Astrocyte (in vitro differentiated cells and primary cell): ENCODE measurements around the gene KIF1A. TPM values are rescaled to one million over a fixed set of nuclear protein-coding genes. Genes with fewer than 3 reads are reported as not detected.

ENCODE experiments used
- DNase-seq: peaks from one replicate; pipeline ENCODE4 v3.0.0-alpha.2; 2010; ENCODE audit warnings: low read depth
- FAIRE-seq: peaks from 2 replicates; lab custom pipeline; 2011; peaks lifted over from hg19 to GRCh38; lab: Jason Lieb, UNC
- H2AFZ ChIP-seq: 2 replicates; pipeline ENCODE4 v1.6.0; 2012; ENCODE audit warnings: low read depth, low read length, inconsistent platforms
- H3K27ac ChIP-seq: 2 replicates; pipeline ENCODE4 v1.5.1; 2011; ENCODE audit warnings: low read depth, low read length, inconsistent platforms
- H3K27me3 ChIP-seq: 2 replicates; pipeline ENCODE4 v1.6.0; 2011; ENCODE audit warnings: low read length, inconsistent platforms; ENCODE audit not compliant: insufficient read depth
- H3K36me3 ChIP-seq: 2 replicates; pipeline ENCODE4 v1.5.1; 2011; ENCODE audit warnings: low read length, inconsistent platforms; ENCODE audit not compliant: insufficient read depth
- H3K4me1 ChIP-seq: 2 replicates; pipeline ENCODE4 v1.5.1; 2011; ENCODE audit warnings: low read length, inconsistent platforms; ENCODE audit not compliant: insufficient read depth
- H3K4me2 ChIP-seq: 2 replicates; pipeline ENCODE4 v1.6.0; 2012; ENCODE audit warnings: low read length, inconsistent platforms
- H3K4me3 ChIP-seq: 2 replicates; pipeline ENCODE4 v1.5.1; 2011; ENCODE audit warnings: low read depth, mild to moderate bottlenecking, low read length, inconsistent platforms; ENCODE audit not compliant: insufficient read depth
- H3K79me2 ChIP-seq: 2 replicates; pipeline ENCODE4 v1.6.0; 2012; ENCODE audit warnings: mild to moderate bottlenecking, low read length, inconsistent platforms; ENCODE audit not compliant: insufficient read depth
- H3K9ac ChIP-seq: 2 replicates; pipeline ENCODE4 v1.6.0; 2012; ENCODE audit warnings: mild to moderate bottlenecking, low read length, inconsistent platforms
- H3K9me3 ChIP-seq: 2 replicates; pipeline ENCODE4 v1.5.1; 2012; ENCODE audit warnings: low read depth, mild to moderate bottlenecking, low read length, inconsistent platforms; ENCODE audit not compliant: insufficient read depth
- H4K20me1 ChIP-seq: 2 replicates; pipeline ENCODE4 v1.6.0; 2012; ENCODE audit warnings: low read length, inconsistent platforms; ENCODE audit not compliant: insufficient read depth
- H3K27ac Mint-ChIP-seq: one replicate; pipeline ENCODE4 v1.8.0; 2021; ENCODE audit warnings: mild to moderate bottlenecking, mixed read lengths; ENCODE audit not compliant: unreplicated experiment
- H3K27me3 Mint-ChIP-seq: one replicate; pipeline ENCODE4 v1.8.0; 2021; ENCODE audit warnings: low read depth, mixed read lengths; ENCODE audit not compliant: unreplicated experiment
- H3K36me3 Mint-ChIP-seq: one replicate; pipeline ENCODE4 v1.8.0; 2021; ENCODE audit warnings: low read depth, mixed read lengths; ENCODE audit not compliant: unreplicated experiment
- H3K4me1 Mint-ChIP-seq: one replicate; pipeline ENCODE4 v1.8.0; 2021; ENCODE audit warnings: low read depth, mixed read lengths; ENCODE audit not compliant: unreplicated experiment
- H3K4me3 Mint-ChIP-seq: one replicate; pipeline ENCODE4 v1.8.0; 2021; ENCODE audit warnings: mild to moderate bottlenecking, moderate library complexity, mixed read lengths; ENCODE audit not compliant: unreplicated experiment
- H3K9me3 Mint-ChIP-seq: one replicate; pipeline ENCODE4 v1.8.0; 2021; ENCODE audit warnings: mild to moderate bottlenecking, mixed read lengths; ENCODE audit not compliant: unreplicated experiment
- CTCF ChIP-seq: IDR thresholded peaks from 2 replicates; pipeline ENCODE4 v1.5.1; 2011; ENCODE audit warnings: low read depth, mild to moderate bottlenecking, inconsistent platforms, low read length, moderate library complexity; ENCODE audit not compliant: insufficient read depth
- EZH2 ChIP-seq: IDR thresholded peaks from 2 replicates; pipeline ENCODE4 v1.6.1; 2012; ENCODE audit warnings: mild to moderate bottlenecking, low read length, inconsistent platforms; ENCODE audit not compliant: insufficient read depth
- total RNA-seq: library from RNA; stranded (reverse); gene quantifications from 2 replicates; pipeline ENCODE4 v1.2.1, GENCODE V29; 2021

KIF1A gene
- total RNA-seq, 1 donor from 2014 or later, result 51.2 TPM

DNA sequence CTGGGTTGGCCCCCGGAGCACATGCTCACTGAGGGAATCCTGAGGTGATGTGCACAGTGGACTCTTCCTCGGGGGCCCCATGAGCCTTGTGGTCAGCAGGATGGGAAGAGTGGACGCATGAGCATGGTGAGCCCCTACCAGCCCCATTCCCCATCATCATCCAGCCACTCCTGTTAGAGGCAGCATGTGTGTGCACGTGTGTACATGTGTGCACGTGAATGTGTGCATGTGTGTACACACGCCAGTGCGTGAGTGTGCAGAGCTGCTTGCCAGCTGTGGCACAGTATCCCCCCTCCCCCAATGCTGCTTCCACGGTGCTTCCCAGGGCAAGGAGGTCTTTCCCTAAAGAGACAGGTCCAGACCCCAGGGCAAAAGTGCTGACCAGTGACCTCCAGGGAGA lies 57.8 kb downstream of the KIF1A start:
- Mint-ChIP-seq H3K36me3 (no peaks in the 10 kb centered on the region), H3K4me3 (no peak overlapping the region), H3K9me3 (no peaks in the 10 kb centered on the region), H3K27me3 (no peaks in the 10 kb centered on the region), H3K27ac (no peak overlapping the region), H3K4me1 (peaks cover 22% of the 10 kb centered on the region)
- Histone ChIP-seq H3K4me2 (no peak overlapping the region), H4K20me1 (no peaks in the 10 kb centered on the region), H2AFZ (no peak overlapping the region), H3K9ac (no peak overlapping the region), H3K27ac (no peak overlapping the region), H3K36me3 (no peaks in the 10 kb centered on the region), H3K79me2 (no peaks in the 10 kb centered on the region), H3K4me3 (no peak overlapping the region), H3K4me1 (no peaks in the 10 kb centered on the region), H3K27me3 (no peaks in the 10 kb centered on the region), H3K9me3 (no peaks in the 10 kb centered on the region)
- TF ChIP-seq CTCF (no peak), EZH2 (no peak)
- no peak for FAIRE-seq
- DNase-seq, result no peak

DNA sequence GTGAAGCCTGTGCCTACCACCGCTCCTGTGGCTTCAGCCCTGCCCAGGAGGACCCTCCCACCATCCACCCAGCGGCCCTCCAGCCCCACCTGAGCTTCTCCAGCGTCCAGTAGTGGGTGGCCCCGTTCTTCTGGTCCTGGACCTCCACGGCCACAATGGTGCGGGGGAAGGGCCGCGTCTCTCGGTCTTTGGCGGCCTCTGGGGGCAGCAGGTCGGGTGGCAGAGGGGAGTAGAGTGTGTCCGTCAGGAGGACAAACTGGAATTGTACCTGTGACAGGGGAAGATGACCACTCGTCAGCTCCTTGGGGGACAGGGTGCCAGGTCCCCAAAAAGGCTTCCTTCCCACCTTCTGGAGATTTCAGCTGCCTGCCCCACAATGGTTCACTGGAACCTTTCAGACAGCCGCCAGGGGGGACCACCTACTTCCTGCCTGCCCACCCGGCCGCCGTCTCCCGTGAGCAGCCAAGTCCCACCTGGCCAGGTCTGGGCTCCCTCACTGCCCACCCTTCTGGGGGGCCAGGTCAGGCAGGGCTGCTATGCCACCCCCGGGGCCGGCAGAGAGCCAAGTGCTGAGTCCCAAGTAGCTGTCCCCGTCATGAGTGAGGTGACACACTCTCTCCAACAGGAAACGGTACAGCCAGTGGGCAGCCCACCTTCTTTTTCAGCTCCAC lies 59.3 kb downstream of the KIF1A start:
- peaks cover 18% of the 10 kb centered on the region for H3K4me1 Mint-ChIP-seq
- no peak for FAIRE-seq
- H3K36me3 Mint-ChIP-seq, result no peaks in the 10 kb centered on the region

More for the DNA sequence above, 59.3 kb downstream of the KIF1A start:
- DNase-seq, result no peak
- no peaks in the 10 kb centered on the region for H3K36me3 ChIP-seq
- no peak overlapping the region for H3K9ac ChIP-seq
- H3K27ac ChIP-seq, result no peak overlapping the region
- no peaks in the 10 kb centered on the region for H4K20me1 ChIP-seq
- H3K27ac Mint-ChIP-seq, result no peak overlapping the region
- H3K79me2 ChIP-seq, result no peaks in the 10 kb centered on the region
- no peaks in the 10 kb centered on the region for H3K9me3 Mint-ChIP-seq
- no peak overlapping the region for H3K4me2 ChIP-seq
- H3K27me3 ChIP-seq, result no peaks in the 10 kb centered on the region
- H3K9me3 ChIP-seq, result no peaks in the 10 kb centered on the region
- no peak overlapping the region for H3K4me3 Mint-ChIP-seq
- no peaks in the 10 kb centered on the region for H3K4me1 ChIP-seq
- H3K27me3 Mint-ChIP-seq, result no peaks in the 10 kb centered on the region
- no peak overlapping the region for H2AFZ ChIP-seq
- TF ChIP-seq EZH2 (no peak), CTCF (no peak)
- H3K4me3 ChIP-seq, result no peak overlapping the region
